T follicular helper cell (primary cell): ENCODE data around the gene CIB2.

Experiments
- DNase-seq: peaks from one replicate; pipeline ENCODE4 v3.0.0-alpha.2; 2020; ENCODE audit warnings: low read depth

The CIB2 gene

GRCh38 chr15:78065973-78066946 lies 65.0 kb downstream of the CIB2 start:
- no peak for DNase-seq

DNA sequence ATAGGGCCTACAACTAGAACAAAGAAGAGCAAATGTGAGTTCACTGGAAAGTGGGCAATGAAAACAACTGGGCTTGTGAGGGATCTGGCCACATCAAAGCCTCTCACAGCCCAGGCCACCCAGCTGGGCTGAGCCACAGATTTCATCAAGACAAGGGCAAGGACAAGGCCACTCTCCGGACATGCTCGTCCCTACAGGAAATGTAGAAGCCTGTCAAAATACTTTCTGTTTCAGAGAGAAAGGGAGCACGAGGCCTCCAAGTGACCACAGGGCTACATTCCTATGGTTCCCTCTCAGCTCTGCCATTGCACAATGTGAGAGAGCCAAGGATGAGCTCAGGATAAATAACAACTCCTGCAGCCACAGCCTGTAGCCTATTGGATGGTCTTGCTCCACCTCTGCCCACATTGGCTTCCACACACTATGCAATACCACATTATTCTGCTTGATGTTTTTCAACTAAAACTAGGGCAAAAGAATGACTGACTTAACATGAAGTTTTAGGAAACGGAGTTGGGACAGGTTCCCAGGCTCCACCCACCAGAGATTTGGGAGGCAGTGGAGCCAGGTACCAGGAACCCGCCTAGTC lies 65.9 kb downstream of the CIB2 start:
- no peak for DNase-seq

GRCh38 chr15:78064544-78064943 lies 66.7 kb downstream of the CIB2 start:
- DNase-seq, result no peak

DNA sequence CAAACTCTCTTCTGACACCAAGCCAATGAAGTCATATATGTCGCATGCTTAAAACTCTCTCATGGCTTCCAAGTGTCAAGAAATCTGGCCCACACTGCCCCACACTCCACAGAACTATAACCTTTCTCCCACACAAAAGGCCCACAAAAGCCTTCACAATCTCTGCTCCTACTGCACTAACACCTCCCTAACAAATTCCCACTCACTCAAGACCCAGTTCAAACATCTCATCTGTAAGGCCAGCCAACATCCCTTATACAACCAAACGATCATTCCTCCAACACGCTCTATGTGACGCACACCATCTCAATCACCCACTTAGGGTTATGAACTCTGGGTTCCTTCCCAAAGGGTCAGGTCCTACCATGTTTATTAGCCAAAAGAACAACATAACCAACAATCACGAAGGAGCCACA lies 67.3 kb downstream of the CIB2 start:
- no peak for DNase-seq

DNA sequence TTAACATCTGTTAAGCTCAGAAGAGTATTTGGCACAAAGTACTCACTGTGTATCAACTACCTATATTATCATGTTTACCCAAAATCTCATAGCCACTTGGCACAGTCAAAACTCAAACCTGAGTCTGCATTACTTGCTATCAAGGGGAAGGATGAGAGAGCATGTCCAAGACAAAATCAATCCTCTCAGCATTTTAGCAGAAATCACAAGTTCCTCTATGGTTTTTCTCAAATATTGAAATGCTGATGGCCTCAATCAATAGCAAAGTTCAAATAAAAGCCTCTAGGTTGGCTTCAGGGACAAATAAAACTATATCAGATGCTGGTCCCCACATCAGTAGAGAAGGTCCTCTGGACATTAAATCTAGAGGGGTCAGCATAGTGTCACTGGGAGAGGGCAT lies 68.0 kb downstream of the CIB2 start:
- no peak for DNase-seq

- DNase-seq, result no peak
These were observed 69.2 kb downstream of the CIB2 start for GRCh38 chr15:78061963-78062427.

DNA sequence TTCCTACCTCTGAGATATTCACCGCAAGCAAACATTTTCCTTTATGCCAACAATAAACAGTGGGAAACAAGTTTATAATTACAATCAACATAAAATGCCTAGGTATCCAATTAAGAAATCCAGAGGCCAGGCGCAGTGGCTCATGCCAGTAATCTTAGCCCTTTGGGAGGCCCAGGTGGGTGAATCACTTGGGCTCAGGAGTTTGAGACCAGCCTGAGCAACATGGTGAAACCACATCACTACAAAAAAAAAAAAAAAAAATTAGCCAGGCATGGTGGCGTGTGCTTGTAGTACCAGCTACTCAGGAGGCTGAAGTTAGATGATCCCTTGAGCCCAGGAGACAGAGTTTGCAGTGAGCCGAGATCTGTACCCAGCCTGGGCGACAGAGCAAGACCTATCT lies 71.0 kb downstream of the CIB2 start:
- no peak for DNase-seq

GRCh38 chr15:78059110-78059839 lies 72.0 kb downstream of the CIB2 start:
- no peak for DNase-seq

GRCh38 chr15:78058401-78058935 lies 72.8 kb downstream of the CIB2 start:
- no peak for DNase-seq

DNA sequence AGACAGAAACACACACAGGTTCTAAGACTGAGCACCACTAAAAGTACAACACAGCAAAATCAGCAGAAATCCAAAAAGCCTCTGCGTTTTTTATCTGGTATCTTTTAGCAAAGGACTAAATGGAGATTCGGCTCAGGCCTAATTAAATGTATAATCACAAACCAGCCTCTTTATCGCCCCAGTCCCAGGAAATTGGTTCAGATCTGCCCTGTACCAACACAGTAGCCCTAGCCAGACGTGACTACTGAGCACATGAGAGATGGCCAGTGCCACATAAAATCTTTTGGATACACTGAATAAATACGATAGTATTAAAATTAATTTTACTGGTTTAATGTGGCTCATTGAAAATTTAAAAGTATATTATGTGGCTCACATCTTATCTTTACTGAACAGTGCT lies 73.4 kb downstream of the CIB2 start:
- DNase-seq, result no peak

DNA sequence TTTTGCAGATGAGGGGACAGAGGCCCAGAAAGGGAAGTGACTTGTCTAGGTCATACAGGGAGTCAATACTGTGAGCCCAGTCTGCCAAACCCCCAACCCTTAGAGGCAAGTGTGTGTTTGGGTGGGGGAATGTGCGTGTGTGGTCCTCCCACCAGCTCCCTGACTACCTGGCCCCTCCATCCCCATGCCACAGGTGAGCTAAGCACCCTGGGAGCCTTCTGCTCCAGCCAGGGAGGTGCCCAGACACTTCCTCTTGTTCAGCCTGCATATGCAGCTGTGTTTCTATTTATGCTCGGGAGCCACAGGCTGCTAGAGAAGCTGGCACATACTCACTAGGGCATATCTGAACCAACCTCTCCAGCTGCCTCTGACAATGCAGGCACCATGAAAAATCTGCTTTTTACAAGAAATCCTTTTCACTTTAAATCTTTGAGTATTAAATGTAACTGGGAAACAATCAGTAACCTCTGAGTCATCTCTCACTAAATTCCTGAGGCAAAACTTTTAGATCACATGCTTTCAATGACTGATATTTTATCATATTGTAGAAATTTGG lies 74.5 kb downstream of the CIB2 start:
- no peak for DNase-seq

DNA sequence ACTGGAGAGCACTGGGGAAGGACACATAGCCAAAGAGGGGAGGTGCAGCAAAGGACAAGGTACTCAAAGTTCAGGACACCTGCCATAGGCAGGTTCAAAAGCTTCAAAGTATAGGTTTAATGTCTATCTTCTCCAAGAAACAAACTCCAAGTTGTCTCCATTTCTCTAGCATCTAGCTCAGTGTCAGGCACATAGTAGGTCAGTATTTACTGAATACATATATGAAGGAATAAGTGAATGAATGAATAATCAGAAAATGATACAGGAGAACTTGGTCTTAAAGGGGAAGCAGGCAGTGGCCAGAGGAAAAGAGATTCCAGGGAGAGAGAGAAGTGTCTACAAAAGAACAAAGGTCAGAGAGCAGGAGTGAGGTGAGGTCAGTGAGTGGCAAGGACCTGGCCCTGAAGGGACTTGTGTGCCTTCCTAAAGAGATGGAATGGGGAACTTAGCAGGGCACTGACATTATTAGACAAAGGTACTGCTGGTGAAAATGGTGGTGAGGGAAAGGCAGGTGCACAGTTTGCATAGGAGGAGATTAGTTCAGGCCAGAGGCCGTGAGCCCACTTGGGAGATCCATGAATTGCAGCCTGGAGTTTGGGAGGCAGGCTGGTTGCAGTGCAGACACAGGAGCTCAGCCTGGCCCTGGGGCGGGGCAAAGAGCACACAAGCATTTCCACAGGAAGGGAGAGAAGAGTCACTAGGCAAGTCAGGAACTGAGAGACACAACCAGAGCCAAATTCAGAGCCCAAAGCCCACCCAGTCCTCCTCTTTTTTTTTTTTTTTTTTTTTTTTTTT lies 75.1 kb downstream of the CIB2 start:
- no peak for DNase-seq

GRCh38 chr15:78054966-78055365 lies 76.3 kb downstream of the CIB2 start:
- peak; percentile 37 for DNase-seq
